Neural cell (in vitro differentiated cells): ENCODE results near the gene SRPX. TPM values are rescaled to one million over a fixed set of nuclear protein-coding genes. Genes with fewer than 3 reads are reported as not detected.

Source experiments
- H2AFZ ChIP-seq: fragments of 200-600, 300-800 bp; sonication (generic), shearing (Covaris generic); 2 replicates; pipeline ENCODE4 v1.6.0; 2014; ENCODE audit warnings: low read depth, mild to moderate bottlenecking, antibody characterized with exemption, low read length, moderate library complexity
- H3F3A ChIP-seq: fragments of 200-600 bp; shearing (Covaris generic); 2 replicates; pipeline ENCODE4 v1.6.1; 2016; ENCODE audit warnings: mild to moderate bottlenecking, moderate library complexity, mixed read lengths, antibody characterized with exemption, low read length; ENCODE audit not compliant: insufficient read depth, poor library complexity, severe bottlenecking
- H3K27ac ChIP-seq: fragments of 200-600, 300-800 bp; sonication (generic), shearing (Covaris generic); 2 replicates; pipeline ENCODE4 v1.5.1; 2014; ENCODE audit warnings: mild to moderate bottlenecking, low read length, moderate library complexity
- H3K27me3 ChIP-seq: fragments of 300-800, 200-600 bp; sonication (generic), shearing (Covaris generic); 2 replicates; pipeline ENCODE4 v1.6.0; 2014; ENCODE audit warnings: mild to moderate bottlenecking, low read depth, low read length, moderate library complexity; ENCODE audit not compliant: insufficient read depth
- H3K36me3 ChIP-seq: fragments of 300-800, 200-600 bp; sonication (generic), shearing (Covaris generic); 2 replicates; pipeline ENCODE4 v1.5.1; 2014; ENCODE audit warnings: mild to moderate bottlenecking, antibody characterized with exemption, low read length, moderate library complexity; ENCODE audit not compliant: insufficient read depth
- H3K4me2 ChIP-seq: fragments of 300-800, 200-600 bp; sonication (generic), shearing (Covaris generic); 2 replicates; pipeline ENCODE4 v1.6.0; 2014; ENCODE audit warnings: mild to moderate bottlenecking, low read length
- H3K4me3 ChIP-seq: fragments of 300-800, 200-600 bp; sonication (generic), shearing (Covaris generic); 2 replicates; pipeline ENCODE4 v1.5.1; 2014; ENCODE audit warnings: mild to moderate bottlenecking, low read length, moderate library complexity
- H3K79me2 ChIP-seq: fragments of 200-600 bp; shearing (Covaris generic); replicated peaks from 2 replicates; pipeline ENCODE4 v1.6.0; 2014; ENCODE audit warnings: mild to moderate bottlenecking, low read length, moderate library complexity; ENCODE audit not compliant: insufficient read depth
- H3K9ac ChIP-seq: fragments of 300-800, 200-600 bp; sonication (generic), shearing (Covaris generic); 2 replicates; pipeline ENCODE4 v1.6.1; 2016; ENCODE audit warnings: mild to moderate bottlenecking, low read length, mixed read lengths
- H3K9me2 ChIP-seq: fragments of 200-600 bp; shearing (Covaris generic); 2 replicates; pipeline ENCODE4 v1.6.1; 2016; ENCODE audit warnings: mild to moderate bottlenecking, low read length, mixed read lengths; ENCODE audit not compliant: insufficient read depth
- H3K9me3 ChIP-seq: fragments of 200-600, 300-800 bp; sonication (generic), shearing (Covaris generic); 2 replicates; pipeline ENCODE4 v1.6.1; 2016; ENCODE audit warnings: mild to moderate bottlenecking, mixed run types, low read length, moderate library complexity, mixed read lengths
- H4K20me1 ChIP-seq: fragments of 200-600 bp; shearing (Covaris generic); 2 replicates; pipeline ENCODE4 v1.6.1; 2016; ENCODE audit warnings: mild to moderate bottlenecking, mixed run types; ENCODE audit not compliant: insufficient read depth
- EP300 ChIP-seq: fragments of 450-650 bp; conservative IDR thresholded peaks from 2 replicates; pipeline ENCODE4 v1.6.1; 2014; ENCODE audit warnings: antibody characterized with exemption, mild to moderate bottlenecking, moderate library complexity; ENCODE audit not compliant: poor library complexity, severe bottlenecking
- EZH2 ChIP-seq: fragments of 200-600, 300-800 bp; shearing (Covaris generic), sonication (generic); IDR thresholded peaks from 2 replicates; pipeline ENCODE4 v1.6.1; 2014; ENCODE audit warnings: antibody characterized with exemption, low read length, borderline replicate concordance, mild to moderate bottlenecking; ENCODE audit not compliant: insufficient read depth, poor library complexity, severe bottlenecking
- MXI1 ChIP-seq: fragments of 450-650 bp; conservative IDR thresholded peaks from 2 replicates; pipeline ENCODE4 v1.6.1; 2014; ENCODE audit warnings: antibody characterized with exemption, mild to moderate bottlenecking; ENCODE audit not compliant: poor library complexity, severe bottlenecking
- POLR2AphosphoS5 ChIP-seq: IDR thresholded peaks from 2 replicates; pipeline ENCODE4 v1.6.1; 2012
- RAD21 ChIP-seq: fragments of 450-650 bp; conservative IDR thresholded peaks from 2 replicates; pipeline ENCODE4 v1.6.1; 2014; ENCODE audit warnings: antibody characterized with exemption, mild to moderate bottlenecking, moderate library complexity
- SMC3 ChIP-seq: fragments of 450-650 bp; conservative IDR thresholded peaks from 2 replicates; pipeline ENCODE4 v1.6.1; 2014; ENCODE audit warnings: antibody characterized with exemption, mild to moderate bottlenecking, moderate library complexity; ENCODE audit not compliant: poor library complexity
- TAF1 ChIP-seq: IDR thresholded peaks from 2 replicates; pipeline ENCODE4 v1.6.1; 2012; ENCODE audit warnings: low read depth
- polyA plus RNA-seq: library from polyadenylated mRNA; depleted of rRNA; stranded (reverse); fragments of >200 nt; gene quantifications from 2 replicates; pipeline ENCODE4 v1.2.3, GENCODE V29; 2014
- TF ChIP-seq, protein P1 (sequence below): fragments of 450-650 bp; IDR thresholded peaks from 2 replicates; pipeline ENCODE4 v1.5.1; 2014; ENCODE audit warnings: antibody characterized with exemption, mild to moderate bottlenecking, moderate library complexity; ENCODE audit not compliant: poor library complexity, severe bottlenecking
- TF ChIP-seq, protein P2 (sequence below): IDR thresholded peaks from 2 replicates; pipeline ENCODE4 v1.6.1; 2012; ENCODE audit warnings: borderline replicate concordance

Gene SRPX
- polyA plus RNA-seq, 1 donor from 2014 or later: 0.52 TPM

DNA sequence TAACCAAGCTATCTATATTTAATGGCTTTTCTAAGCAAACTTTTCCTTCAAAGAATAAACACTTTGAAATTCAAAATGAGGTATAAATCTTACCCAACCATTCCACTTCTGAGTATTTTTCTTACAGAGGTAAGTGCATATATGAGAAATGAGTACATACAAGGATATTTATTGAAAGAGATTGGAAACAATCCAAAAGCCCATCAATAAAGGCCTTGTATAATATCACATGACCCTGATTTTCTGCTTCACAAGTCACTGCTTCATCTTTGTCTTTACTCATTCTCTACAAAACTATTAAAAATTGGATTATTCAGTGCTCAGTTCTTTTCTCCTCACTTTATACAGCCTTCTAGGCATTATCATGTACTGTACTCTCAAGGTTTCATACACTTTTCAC is 91.3 kb downstream of the SRPX start:
- H3K79me2 ChIP-seq: no peaks in the 10 kb centered on the region
- no peaks in the 10 kb centered on the region for H3K27me3 ChIP-seq
- no peak overlapping the region for H3K27ac ChIP-seq
- H4K20me1 ChIP-seq: no peaks in the 10 kb centered on the region
- H3K9me2 ChIP-seq: no peaks in the 10 kb centered on the region
- H3K9me3 ChIP-seq: no peaks in the 10 kb centered on the region
- no peak overlapping the region for H3K9ac ChIP-seq
- H3K4me3 ChIP-seq: no peak overlapping the region
- TF ChIP-seq TAF1: no peak
- no peak for TF ChIP-seq RAD21
- no peak for TF ChIP-seq MXI1
- TF ChIP-seq EP300: no peak
- no peak for TF ChIP-seq SMC3
- no peak for TF ChIP-seq EZH2
- TF ChIP-seq, protein P1, sequence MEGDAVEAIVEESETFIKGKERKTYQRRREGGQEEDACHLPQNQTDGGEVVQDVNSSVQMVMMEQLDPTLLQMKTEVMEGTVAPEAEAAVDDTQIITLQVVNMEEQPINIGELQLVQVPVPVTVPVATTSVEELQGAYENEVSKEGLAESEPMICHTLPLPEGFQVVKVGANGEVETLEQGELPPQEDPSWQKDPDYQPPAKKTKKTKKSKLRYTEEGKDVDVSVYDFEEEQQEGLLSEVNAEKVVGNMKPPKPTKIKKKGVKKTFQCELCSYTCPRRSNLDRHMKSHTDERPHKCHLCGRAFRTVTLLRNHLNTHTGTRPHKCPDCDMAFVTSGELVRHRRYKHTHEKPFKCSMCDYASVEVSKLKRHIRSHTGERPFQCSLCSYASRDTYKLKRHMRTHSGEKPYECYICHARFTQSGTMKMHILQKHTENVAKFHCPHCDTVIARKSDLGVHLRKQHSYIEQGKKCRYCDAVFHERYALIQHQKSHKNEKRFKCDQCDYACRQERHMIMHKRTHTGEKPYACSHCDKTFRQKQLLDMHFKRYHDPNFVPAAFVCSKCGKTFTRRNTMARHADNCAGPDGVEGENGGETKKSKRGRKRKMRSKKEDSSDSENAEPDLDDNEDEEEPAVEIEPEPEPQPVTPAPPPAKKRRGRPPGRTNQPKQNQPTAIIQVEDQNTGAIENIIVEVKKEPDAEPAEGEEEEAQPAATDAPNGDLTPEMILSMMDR: no peak
- TF ChIP-seq, protein P2, sequence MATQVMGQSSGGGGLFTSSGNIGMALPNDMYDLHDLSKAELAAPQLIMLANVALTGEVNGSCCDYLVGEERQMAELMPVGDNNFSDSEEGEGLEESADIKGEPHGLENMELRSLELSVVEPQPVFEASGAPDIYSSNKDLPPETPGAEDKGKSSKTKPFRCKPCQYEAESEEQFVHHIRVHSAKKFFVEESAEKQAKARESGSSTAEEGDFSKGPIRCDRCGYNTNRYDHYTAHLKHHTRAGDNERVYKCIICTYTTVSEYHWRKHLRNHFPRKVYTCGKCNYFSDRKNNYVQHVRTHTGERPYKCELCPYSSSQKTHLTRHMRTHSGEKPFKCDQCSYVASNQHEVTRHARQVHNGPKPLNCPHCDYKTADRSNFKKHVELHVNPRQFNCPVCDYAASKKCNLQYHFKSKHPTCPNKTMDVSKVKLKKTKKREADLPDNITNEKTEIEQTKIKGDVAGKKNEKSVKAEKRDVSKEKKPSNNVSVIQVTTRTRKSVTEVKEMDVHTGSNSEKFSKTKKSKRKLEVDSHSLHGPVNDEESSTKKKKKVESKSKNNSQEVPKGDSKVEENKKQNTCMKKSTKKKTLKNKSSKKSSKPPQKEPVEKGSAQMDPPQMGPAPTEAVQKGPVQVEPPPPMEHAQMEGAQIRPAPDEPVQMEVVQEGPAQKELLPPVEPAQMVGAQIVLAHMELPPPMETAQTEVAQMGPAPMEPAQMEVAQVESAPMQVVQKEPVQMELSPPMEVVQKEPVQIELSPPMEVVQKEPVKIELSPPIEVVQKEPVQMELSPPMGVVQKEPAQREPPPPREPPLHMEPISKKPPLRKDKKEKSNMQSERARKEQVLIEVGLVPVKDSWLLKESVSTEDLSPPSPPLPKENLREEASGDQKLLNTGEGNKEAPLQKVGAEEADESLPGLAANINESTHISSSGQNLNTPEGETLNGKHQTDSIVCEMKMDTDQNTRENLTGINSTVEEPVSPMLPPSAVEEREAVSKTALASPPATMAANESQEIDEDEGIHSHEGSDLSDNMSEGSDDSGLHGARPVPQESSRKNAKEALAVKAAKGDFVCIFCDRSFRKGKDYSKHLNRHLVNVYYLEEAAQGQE: no peak
- TF ChIP-seq POLR2AphosphoS5: no peak
- no peak overlapping the region for H3K4me2 ChIP-seq
- no peak overlapping the region for H2AFZ ChIP-seq
- H3K36me3 ChIP-seq: no peaks in the 10 kb centered on the region
- H3F3A ChIP-seq: no peaks in the 10 kb centered on the region

DNA sequence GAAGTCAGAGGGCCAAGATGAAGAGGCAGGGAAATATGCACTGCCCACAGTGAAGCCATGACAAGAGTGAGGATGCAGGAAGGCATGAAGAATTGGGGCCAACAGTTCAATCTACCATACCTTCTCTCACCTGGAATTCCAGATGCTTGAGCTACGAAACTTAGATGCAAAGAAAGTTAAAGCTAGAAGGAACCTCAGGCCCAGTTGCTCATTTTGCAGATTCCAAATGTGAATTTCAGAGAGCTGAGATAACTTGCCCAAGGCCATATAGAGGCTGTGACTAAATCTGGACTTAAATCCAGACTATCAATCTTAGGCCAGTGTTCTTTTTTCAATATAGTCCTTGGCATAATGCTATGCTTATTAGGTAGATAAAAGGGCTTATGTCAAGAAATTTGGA is 92.7 kb downstream of the SRPX start:
- Histone ChIP-seq H3K27ac (no peak overlapping the region), H3K4me3 (no peak overlapping the region), H3K27me3 (no peaks in the 10 kb centered on the region), H3K9me2 (no peaks in the 10 kb centered on the region), H3F3A (no peaks in the 10 kb centered on the region), H3K36me3 (no peaks in the 10 kb centered on the region), H3K79me2 (no peaks in the 10 kb centered on the region), H4K20me1 (no peaks in the 10 kb centered on the region), H2AFZ (no peak overlapping the region), H3K9ac (no peak overlapping the region), H3K9me3 (no peaks in the 10 kb centered on the region), H3K4me2 (no peak overlapping the region)
- no peak for TF ChIP-seq EZH2
- no peak for TF ChIP-seq RAD21
- TF ChIP-seq, protein P1: no peak
- TF ChIP-seq, protein P2: no peak
- no peak for TF ChIP-seq EP300
- no peak for TF ChIP-seq TAF1
- no peak for TF ChIP-seq SMC3
